ACC112 (cell line): ENCODE data around the gene ATP5ME.

Source experiments
- H2AFZ ChIP-seq: fragments of 200-600 bp; sonication (generic); one replicate; pipeline ENCODE4 v1.6.0; 2017; ENCODE audit warnings: antibody characterized with exemption, low read length; ENCODE audit not compliant: unreplicated experiment
- H3K27ac ChIP-seq: fragments of 200-600 bp; sonication (generic); 2 replicates; pipeline ENCODE4 v1.5.1; 2014; ENCODE audit warnings: low read depth, mild to moderate bottlenecking, antibody characterized with exemption, low read length, moderate library complexity
- H3K27me3 ChIP-seq: fragments of 200-600 bp; sonication (generic); 2 replicates; pipeline ENCODE4 v1.6.1; 2014; ENCODE audit warnings: mild to moderate bottlenecking, antibody characterized with exemption, low read length, moderate library complexity, mixed read lengths; ENCODE audit not compliant: insufficient read depth
- H3K36me3 ChIP-seq: fragments of 200-600 bp; sonication (generic); 2 replicates; pipeline ENCODE4 v1.6.1; 2016; ENCODE audit warnings: mild to moderate bottlenecking, antibody characterized with exemption, low read length, moderate library complexity, mixed read lengths; ENCODE audit not compliant: insufficient read depth
- H3K4me1 ChIP-seq: fragments of 200-600 bp; sonication (generic); one replicate; pipeline ENCODE4 v1.6.1; 2016; ENCODE audit warnings: low read length, mixed read lengths; ENCODE audit not compliant: insufficient read depth, unreplicated experiment, control insufficient read depth
- H3K4me3 ChIP-seq: fragments of 200-600 bp; sonication (generic); 2 replicates; pipeline ENCODE4 v1.5.1; 2014; ENCODE audit warnings: mild to moderate bottlenecking, low read depth, low read length
- H3K79me2 ChIP-seq: fragments of 200-600 bp; sonication (generic); one replicate; pipeline ENCODE4 v1.6.0; 2016; ENCODE audit warnings: low read length; ENCODE audit not compliant: control insufficient read depth, unreplicated experiment, insufficient read depth

Gene ATP5ME

GRCh38 chr4:658681-659667 is 15.1 kb downstream of the ATP5ME start:
- Histone ChIP-seq H3K4me3 (no peak overlapping the region), H3K36me3 (no peaks in the 10 kb centered on the region), H3K27me3 (peaks cover 11% of the 10 kb centered on the region)

GRCh38 chr4:657834-658667 is 16.0 kb downstream of the ATP5ME start:
- Histone ChIP-seq H3K27me3 (peaks cover 1% of the 10 kb centered on the region), H3K36me3 (no peaks in the 10 kb centered on the region), H3K27ac (no peak overlapping the region), H3K4me3 (no peak overlapping the region), H2AFZ (no peak overlapping the region), H3K4me1 (no peaks in the 10 kb centered on the region), H3K79me2 (no peaks in the 10 kb centered on the region)

More at GRCh38 chr4:658681-659667, 15.1 kb downstream of the ATP5ME start:
- Histone ChIP-seq H3K4me1 (no peaks in the 10 kb centered on the region), H2AFZ (no peak overlapping the region), H3K79me2 (no peaks in the 10 kb centered on the region), H3K27ac (no peak overlapping the region)

GRCh38 chr4:657338-657833 is 16.7 kb downstream of the ATP5ME start:
- no peaks in the 10 kb centered on the region for H3K4me1 ChIP-seq
- H2AFZ ChIP-seq: no peak overlapping the region

GRCh38 chr4:656436-657337 is 17.4 kb downstream of the ATP5ME start:
- Histone ChIP-seq H3K4me3 (no peak overlapping the region), H3K27ac (no peak overlapping the region), H3K4me1 (no peaks in the 10 kb centered on the region), H2AFZ (no peak overlapping the region), H3K27me3 (peaks cover 7% of the 10 kb centered on the region; the same call in 1 of the 2 replicates), H3K79me2 (no peaks in the 10 kb centered on the region), H3K36me3 (no peaks in the 10 kb centered on the region)

More at GRCh38 chr4:657338-657833, 16.7 kb downstream of the ATP5ME start:
- no peak overlapping the region for H3K4me3 ChIP-seq
- H3K27ac ChIP-seq: no peak overlapping the region
- no peaks in the 10 kb centered on the region for H3K79me2 ChIP-seq
- H3K27me3 ChIP-seq: 0 out of 2 replicates have a peak, but pooled peaks cover under 1% of the 10 kb centered on the region
- H3K36me3 ChIP-seq: no peaks in the 10 kb centered on the region

- H3K27ac ChIP-seq: no peak overlapping the region
- no peak overlapping the region for H3K4me3 ChIP-seq
- no peaks in the 10 kb centered on the region for H3K4me1 ChIP-seq
- H3K79me2 ChIP-seq: no peaks in the 10 kb centered on the region
- H2AFZ ChIP-seq: no peak overlapping the region
- H3K27me3 ChIP-seq: peaks cover 18% of the 10 kb centered on the region
- no peaks in the 10 kb centered on the region for H3K36me3 ChIP-seq
These were observed 18.5 kb downstream of the ATP5ME start for GRCh38 chr4:655464-656151.

- Histone ChIP-seq H3K4me3 (no peak overlapping the region), H3K79me2 (no peaks in the 10 kb centered on the region), H3K27me3 (peaks cover 24% of the 10 kb centered on the region), H3K36me3 (no peaks in the 10 kb centered on the region), H2AFZ (no peak overlapping the region), H3K27ac (no peak overlapping the region), H3K4me1 (no peaks in the 10 kb centered on the region)
These were observed 19.1 kb downstream of the ATP5ME start for GRCh38 chr4:654871-655463.

- Histone ChIP-seq H3K27me3 (peaks cover 29% of the 10 kb centered on the region), H3K79me2 (no peaks in the 10 kb centered on the region), H3K27ac (no peak overlapping the region), H2AFZ (no peak overlapping the region), H3K4me3 (no peak overlapping the region), H3K36me3 (no peaks in the 10 kb centered on the region), H3K4me1 (no peaks in the 10 kb centered on the region)
These were observed 19.6 kb downstream of the ATP5ME start for GRCh38 chr4:654503-654845.

- H3K79me2 ChIP-seq: no peaks in the 10 kb centered on the region
- H3K4me3 ChIP-seq: no peak overlapping the region
- no peaks in the 10 kb centered on the region for H3K36me3 ChIP-seq
- H2AFZ ChIP-seq: no peak overlapping the region
- H3K4me1 ChIP-seq: no peaks in the 10 kb centered on the region
- no peak overlapping the region for H3K27ac ChIP-seq
- peaks cover 33% of the 10 kb centered on the region for H3K27me3 ChIP-seq
These were observed 20.1 kb downstream of the ATP5ME start for GRCh38 chr4:653831-654502.
